Glutamatergic neuron (in vitro differentiated cells): ENCODE data around the gene BFSP1. TPM values are rescaled to one million over a fixed set of nuclear protein-coding genes. Genes with fewer than 3 reads are reported as not detected.

Experiments
- DNase-seq: peaks from one replicate; pipeline ENCODE4 v3.0.0; 2022
- H3K27ac Mint-ChIP-seq: one replicate; pipeline ENCODE4 v1.8.0; 2020; ENCODE audit warnings: mild to moderate bottlenecking, mixed read lengths, inconsistent platforms; ENCODE audit not compliant: unreplicated experiment
- H3K27me3 Mint-ChIP-seq: one replicate; pipeline ENCODE4 v1.8.0; 2020; ENCODE audit warnings: mild to moderate bottlenecking, moderate library complexity, mixed read lengths, inconsistent platforms; ENCODE audit not compliant: unreplicated experiment
- H3K36me3 Mint-ChIP-seq: one replicate; pipeline ENCODE4 v1.8.0; 2020; ENCODE audit warnings: mild to moderate bottlenecking, mixed read lengths, inconsistent platforms; ENCODE audit not compliant: unreplicated experiment
- H3K4me1 Mint-ChIP-seq: one replicate; pipeline ENCODE4 v1.8.0; 2020; ENCODE audit warnings: mild to moderate bottlenecking, low read depth, mixed read lengths, inconsistent platforms; ENCODE audit not compliant: unreplicated experiment
- H3K4me3 Mint-ChIP-seq: one replicate; pipeline ENCODE4 v1.8.0; 2020; ENCODE audit warnings: mild to moderate bottlenecking, mixed read lengths, inconsistent platforms; ENCODE audit not compliant: unreplicated experiment
- H3K9me3 Mint-ChIP-seq: one replicate; pipeline ENCODE4 v1.8.0; 2020; ENCODE audit warnings: mild to moderate bottlenecking, moderate library complexity, mixed read lengths, inconsistent platforms; ENCODE audit not compliant: unreplicated experiment
- total RNA-seq: library from RNA; stranded (reverse); fragmentation: NEBNext Ultra II Directional; extraction: Animal tissue kit (Norgen Biotek cat#: 25700); gene quantifications from one replicate; pipeline ENCODE4 v1.2.1, GENCODE V29; 2021; ENCODE audit not compliant: unreplicated experiment
- TF ChIP-seq, protein P1 (sequence below): fragments of 200-600 bp; sonication (generic); IDR thresholded peaks from one replicate; pipeline ENCODE4 v1.5.0; 2021; ENCODE audit not compliant: partially characterized antibody, unreplicated experiment

The BFSP1 gene
- total RNA-seq, 1 donor from 2014 or later = 0.69 TPM

DNA sequence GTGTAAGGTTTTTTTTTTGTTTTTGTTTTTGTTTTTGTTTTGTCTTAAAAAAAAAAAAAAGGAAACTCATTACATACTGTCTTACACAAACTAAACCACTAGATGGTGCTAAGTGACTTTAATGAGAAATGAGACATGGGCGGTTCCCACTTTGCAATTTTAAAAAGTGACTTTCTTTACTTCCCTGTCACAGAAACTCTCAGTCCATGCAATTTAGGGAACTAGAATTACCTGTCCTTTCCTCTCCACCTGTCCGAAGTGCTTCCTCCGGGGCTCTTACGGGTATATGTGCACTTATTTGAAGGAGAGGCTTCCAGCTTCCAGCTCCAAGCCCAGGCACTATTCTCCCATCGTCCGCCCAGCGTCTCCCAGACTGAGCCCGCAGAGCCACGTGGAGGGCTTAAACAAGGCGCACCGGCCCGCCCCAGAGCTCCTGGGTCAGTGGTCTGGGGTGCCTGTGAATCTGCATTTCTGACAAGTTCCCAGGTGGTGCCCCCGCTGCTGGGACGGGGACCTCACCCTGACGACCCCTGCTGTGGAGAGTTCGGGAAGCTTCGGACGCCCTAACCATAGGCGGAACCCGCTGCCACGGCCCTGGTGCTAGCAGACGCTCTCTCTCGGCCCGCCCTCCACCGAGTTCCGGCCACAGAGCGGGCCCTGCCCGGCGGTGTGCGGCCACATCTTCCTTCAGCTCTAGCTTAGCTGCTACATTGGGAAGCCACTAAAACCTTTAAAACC lies 26.1 kb downstream of the BFSP1 start:
- Mint-ChIP-seq H3K27ac (no peak overlapping the region), H3K36me3 (no peaks in the 10 kb centered on the region), H3K9me3 (peaks cover 2% of the 10 kb centered on the region), H3K27me3 (peaks cover 4% of the 10 kb centered on the region), H3K4me1 (peaks cover 1% of the 10 kb centered on the region), H3K4me3 (peak overlapping the region; percentile 82)
- DNase-seq = peak; percentile 31
- TF ChIP-seq, protein P1, sequence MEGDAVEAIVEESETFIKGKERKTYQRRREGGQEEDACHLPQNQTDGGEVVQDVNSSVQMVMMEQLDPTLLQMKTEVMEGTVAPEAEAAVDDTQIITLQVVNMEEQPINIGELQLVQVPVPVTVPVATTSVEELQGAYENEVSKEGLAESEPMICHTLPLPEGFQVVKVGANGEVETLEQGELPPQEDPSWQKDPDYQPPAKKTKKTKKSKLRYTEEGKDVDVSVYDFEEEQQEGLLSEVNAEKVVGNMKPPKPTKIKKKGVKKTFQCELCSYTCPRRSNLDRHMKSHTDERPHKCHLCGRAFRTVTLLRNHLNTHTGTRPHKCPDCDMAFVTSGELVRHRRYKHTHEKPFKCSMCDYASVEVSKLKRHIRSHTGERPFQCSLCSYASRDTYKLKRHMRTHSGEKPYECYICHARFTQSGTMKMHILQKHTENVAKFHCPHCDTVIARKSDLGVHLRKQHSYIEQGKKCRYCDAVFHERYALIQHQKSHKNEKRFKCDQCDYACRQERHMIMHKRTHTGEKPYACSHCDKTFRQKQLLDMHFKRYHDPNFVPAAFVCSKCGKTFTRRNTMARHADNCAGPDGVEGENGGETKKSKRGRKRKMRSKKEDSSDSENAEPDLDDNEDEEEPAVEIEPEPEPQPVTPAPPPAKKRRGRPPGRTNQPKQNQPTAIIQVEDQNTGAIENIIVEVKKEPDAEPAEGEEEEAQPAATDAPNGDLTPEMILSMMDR = peak; percentile 74

DNA sequence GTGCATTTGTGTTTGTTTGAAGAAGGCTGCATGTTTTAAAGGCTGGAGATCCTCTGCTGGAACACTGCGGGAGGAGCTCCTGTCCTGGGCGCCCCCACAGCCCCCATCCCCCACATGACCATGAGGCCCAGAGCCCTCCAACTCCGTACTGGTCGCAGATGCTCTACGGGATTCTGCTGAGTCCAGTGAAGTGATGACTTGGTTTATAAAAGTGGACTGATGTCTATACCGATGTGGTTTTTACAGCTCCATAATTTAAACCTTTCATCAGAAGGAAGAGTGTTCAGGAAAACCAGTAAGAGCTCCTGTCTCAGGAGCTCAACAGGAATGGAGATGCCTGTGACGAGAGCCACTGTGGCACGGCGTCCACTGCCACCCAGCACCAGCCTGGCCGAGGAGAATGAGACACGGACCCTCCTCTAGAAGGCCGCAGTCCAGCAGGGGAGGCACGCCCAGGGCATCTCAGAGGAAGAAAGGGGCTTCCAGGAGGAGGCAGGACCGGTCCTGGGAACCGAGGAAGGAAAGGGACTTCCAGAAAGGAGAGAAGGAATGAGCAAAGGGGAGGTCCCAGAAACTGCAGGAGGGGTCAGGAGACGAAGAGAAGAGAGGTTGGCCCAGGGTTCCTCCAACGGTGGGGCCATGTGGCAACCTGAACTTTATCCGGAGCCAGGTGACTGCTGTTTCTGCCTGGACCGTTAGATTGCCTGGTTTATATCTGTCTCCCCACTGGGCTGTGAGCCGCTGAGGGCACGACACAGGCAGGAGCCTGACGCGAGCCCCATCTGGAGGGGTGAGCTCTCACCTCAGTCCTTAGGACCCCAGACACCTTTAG lies 26.9 kb downstream of the BFSP1 start:
- Mint-ChIP-seq H3K9me3 (peaks cover 2% of the 10 kb centered on the region), H3K4me1 (peaks cover 3% of the 10 kb centered on the region), H3K36me3 (no peaks in the 10 kb centered on the region), H3K4me3 (no peak overlapping the region), H3K27me3 (peaks cover 4% of the 10 kb centered on the region), H3K27ac (peak overlapping the region; percentile 38)
- no peak for DNase-seq
- TF ChIP-seq, protein P1 = no peak

DNA sequence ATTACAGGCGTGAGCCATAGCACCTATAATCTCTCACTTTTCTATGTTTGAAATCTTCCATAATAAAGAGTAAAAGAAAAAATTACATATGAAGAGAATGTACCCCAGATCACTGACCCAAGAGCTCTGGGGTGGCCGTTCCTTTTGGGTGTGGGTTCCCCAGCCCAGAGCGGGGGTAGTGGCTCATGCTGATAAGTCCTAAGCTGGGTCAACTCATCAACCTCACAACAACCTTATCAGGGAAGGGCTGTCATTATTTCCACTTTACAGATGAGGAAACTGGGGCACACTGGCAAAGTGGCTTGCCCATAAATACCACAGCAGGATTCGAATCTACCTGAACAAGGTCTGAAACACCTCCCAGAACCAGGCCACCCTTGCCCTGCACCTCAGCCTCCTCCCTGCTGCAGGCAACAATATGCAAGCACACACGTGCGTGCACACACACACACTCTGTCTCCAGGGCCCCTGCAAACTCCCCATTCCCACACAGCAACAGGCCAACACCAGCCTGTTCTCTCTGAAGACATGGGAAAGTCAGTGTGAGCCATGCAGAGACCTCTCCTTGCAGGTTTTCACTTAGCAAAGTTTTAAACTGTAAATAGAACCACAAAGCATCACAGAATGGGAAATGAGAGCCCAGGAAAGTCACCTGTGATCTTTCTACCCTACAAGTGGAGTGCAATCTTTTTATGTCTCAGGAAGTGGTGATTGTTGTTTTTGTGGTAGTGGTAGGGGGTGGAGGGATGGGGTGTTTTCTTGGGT lies 27.7 kb downstream of the BFSP1 start:
- TF ChIP-seq, protein P1 = no peak
- DNase-seq = no peak
- no peak overlapping the region for H3K27ac Mint-ChIP-seq
- H3K27me3 Mint-ChIP-seq = peaks cover 4% of the 10 kb centered on the region
- H3K4me1 Mint-ChIP-seq = peaks cover 3% of the 10 kb centered on the region
- H3K4me3 Mint-ChIP-seq = no peak overlapping the region
- H3K36me3 Mint-ChIP-seq = no peaks in the 10 kb centered on the region
- H3K9me3 Mint-ChIP-seq = peaks cover 2% of the 10 kb centered on the region

DNA sequence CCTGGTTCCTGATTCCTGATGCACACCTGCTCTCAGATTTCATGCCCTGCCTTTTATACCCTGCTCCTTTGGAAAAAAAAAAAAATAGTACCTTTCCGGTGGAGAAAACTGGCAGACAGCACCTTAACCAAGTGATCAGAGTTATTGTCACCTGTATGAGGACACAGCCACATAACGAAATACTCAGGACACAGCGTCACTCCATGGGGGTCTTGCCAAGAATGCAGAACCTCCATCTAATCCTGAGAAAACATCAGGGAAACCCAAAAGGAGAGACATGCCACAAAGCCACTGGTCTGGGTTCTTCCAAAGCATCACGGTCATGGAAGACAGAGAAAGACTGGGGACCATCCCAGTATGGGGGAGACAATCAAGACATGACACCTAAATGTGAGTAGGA lies 29.1 kb downstream of the BFSP1 start:
- Mint-ChIP-seq H3K9me3 (peaks cover 2% of the 10 kb centered on the region), H3K36me3 (no peaks in the 10 kb centered on the region), H3K27ac (no peak overlapping the region), H3K4me3 (no peak overlapping the region), H3K27me3 (peaks cover 4% of the 10 kb centered on the region), H3K4me1 (peaks cover 2% of the 10 kb centered on the region)
- no peak for DNase-seq
- TF ChIP-seq, protein P1 = no peak
